ENCODE data around the gene MRTFA.

DNA sequence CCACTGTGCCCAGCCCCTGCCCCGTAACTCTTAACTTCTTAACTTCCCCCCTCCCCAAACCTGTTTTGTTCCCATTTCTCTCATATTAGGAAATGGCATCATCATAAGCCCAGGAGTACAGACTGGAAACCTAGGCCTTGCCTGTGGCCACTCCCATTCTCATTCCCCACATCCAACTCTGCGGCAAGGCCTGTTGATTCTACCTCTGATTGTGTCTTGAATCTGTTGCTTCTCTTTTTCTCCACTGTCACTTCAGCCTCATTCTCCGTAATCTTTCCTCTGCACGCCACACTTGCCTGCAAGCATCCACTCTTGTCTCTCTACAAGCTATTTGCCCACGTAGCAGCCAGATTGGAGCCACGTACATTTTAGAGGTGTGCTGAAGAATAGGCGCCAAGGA, 240.9 kb downstream of the MRTFA start:
- TF ChIP-seq, protein P1, sequence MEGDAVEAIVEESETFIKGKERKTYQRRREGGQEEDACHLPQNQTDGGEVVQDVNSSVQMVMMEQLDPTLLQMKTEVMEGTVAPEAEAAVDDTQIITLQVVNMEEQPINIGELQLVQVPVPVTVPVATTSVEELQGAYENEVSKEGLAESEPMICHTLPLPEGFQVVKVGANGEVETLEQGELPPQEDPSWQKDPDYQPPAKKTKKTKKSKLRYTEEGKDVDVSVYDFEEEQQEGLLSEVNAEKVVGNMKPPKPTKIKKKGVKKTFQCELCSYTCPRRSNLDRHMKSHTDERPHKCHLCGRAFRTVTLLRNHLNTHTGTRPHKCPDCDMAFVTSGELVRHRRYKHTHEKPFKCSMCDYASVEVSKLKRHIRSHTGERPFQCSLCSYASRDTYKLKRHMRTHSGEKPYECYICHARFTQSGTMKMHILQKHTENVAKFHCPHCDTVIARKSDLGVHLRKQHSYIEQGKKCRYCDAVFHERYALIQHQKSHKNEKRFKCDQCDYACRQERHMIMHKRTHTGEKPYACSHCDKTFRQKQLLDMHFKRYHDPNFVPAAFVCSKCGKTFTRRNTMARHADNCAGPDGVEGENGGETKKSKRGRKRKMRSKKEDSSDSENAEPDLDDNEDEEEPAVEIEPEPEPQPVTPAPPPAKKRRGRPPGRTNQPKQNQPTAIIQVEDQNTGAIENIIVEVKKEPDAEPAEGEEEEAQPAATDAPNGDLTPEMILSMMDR (IDR thresholded peaks at IDR 0.05 in 8 of 11, conservative IDR thresholded peaks at IDR 0.05 in 3 of 11) = no peak
- TF ChIP-seq POLR2A (IDR thresholded peaks at IDR 0.05) (no peak), POLR2AphosphoS5 (IDR thresholded peaks at IDR 0.05) (no peak)
